Uterus (tissue), 4 donors: ENCODE results near the gene COL13A1. TPM values are rescaled to one million over a fixed set of nuclear protein-coding genes. Genes with fewer than 3 reads are reported as not detected.
A peak's percentile ranks its signal among the peaks of the same experiment; 100 is the strongest.

Experiments used
- DNase-seq, 2 donors: peaks; one replicate each; pipeline ENCODE4 v3.0.0-alpha.2; 2019 to 2020
- H3K27ac ChIP-seq, 2 donors: fragments of 200-600 bp; sonication (generic); 1 replicate in 1 of 2; 2 replicates in 1 of 2; pipeline ENCODE4 v1.5.1; 2016 to 2018
- H3K27me3 ChIP-seq, 2 donors: fragments of 200-600 bp; sonication (generic); one replicate each; pipeline ENCODE4 v1.5.1; 2018 to 2019; ENCODE audit warnings: control low read depth in 1 of 2
- H3K36me3 ChIP-seq, 2 donors: fragments of 200-600 bp; sonication (generic); one replicate each; pipeline ENCODE4 v1.5.1; 2019; ENCODE audit warnings: control low read depth in 1 of 2
- H3K4me1 ChIP-seq, 2 donors: fragments of 200-600 bp; sonication (generic); one replicate each; pipeline ENCODE4 v1.5.1; 2018 to 2019; ENCODE audit warnings: control low read depth in 1 of 2
- H3K4me3 ChIP-seq, 2 donors: fragments of 200-600 bp; sonication (generic); 1 replicate in 1 of 2; 2 replicates in 1 of 2; pipeline ENCODE4 v1.5.1; 2018 to 2019; ENCODE audit warnings: mild to moderate bottlenecking in 1 of 2
- H3K9me3 ChIP-seq, 2 donors: fragments of 200-600 bp; sonication (generic); one replicate each; pipeline ENCODE4 v1.5.1; 2019; ENCODE audit warnings: control low read depth in 1 of 2
- POLR2A ChIP-seq, 2 donors: fragments of 450-650 bp; IDR thresholded peaks; one replicate each; pipeline ENCODE4 v1.6.1; 2016; ENCODE audit warnings: antibody characterized with exemption in 2 of 2, mild to moderate bottlenecking in 1 of 2, moderate library complexity in 1 of 2
- intact Hi-C: fragments of 100-400 bp; cut with DNase I; formaldehyde crosslinking; loops from one replicate; pipeline ENCODE4 v1.15.1; 2023; ENCODE audit warnings: low total_unique reads
- total RNA-seq, 4 donors: library from RNA; depleted of rRNA in 3 of 4; stranded (reverse); fragments of >200 nt in 3 of 4; gene quantifications; one replicate each; pipeline versions ENCODE4 v1.1.0 to v1.2.4, GENCODE V29; 2014 to 2023
- TF ChIP-seq, protein P1 (sequence below), 4 experiments: fragments of 200-600 bp in 2 of 4; fragments of 450-650 bp in 2 of 4; sonication (generic) in 2 of 4; IDR thresholded peaks; one replicate each; pipeline ENCODE4 v1.5.1; 2016 to 2019; ENCODE audit warnings: antibody characterized with exemption in 4 of 4, mild to moderate bottlenecking in 2 of 4, moderate library complexity in 1 of 4
- donor health status: DM: yes; HTN: yes; CAD: no.

COL13A1 gene
- total RNA-seq, 4 donors from 2014 or later = 2.1 to 13.9 (median 3.6) TPM; not detected in 1

DNA sequence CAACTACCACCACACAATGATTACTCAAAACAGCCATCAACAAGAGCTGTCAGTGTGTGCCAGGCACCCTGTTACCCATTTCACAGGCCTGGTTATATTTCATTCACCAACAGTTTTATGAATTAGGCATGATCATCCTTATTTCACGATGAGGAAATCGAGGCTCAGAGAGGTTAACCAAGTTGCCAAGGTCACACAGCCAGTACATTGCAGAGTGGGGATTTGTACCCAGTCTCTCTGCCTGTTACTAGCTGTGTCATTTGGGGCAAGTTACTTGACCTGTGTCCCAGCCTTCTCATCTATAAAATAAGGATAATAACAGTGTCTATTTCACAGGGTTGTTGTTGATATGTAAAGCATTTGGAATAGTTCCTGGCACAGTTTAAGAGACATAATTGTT, 97.2 kb downstream of the COL13A1 start:
- DNase-seq = no peak
- TF ChIP-seq POLR2A (IDR thresholded peaks at IDR 0.05) = no peak
- TF ChIP-seq, protein P1, sequence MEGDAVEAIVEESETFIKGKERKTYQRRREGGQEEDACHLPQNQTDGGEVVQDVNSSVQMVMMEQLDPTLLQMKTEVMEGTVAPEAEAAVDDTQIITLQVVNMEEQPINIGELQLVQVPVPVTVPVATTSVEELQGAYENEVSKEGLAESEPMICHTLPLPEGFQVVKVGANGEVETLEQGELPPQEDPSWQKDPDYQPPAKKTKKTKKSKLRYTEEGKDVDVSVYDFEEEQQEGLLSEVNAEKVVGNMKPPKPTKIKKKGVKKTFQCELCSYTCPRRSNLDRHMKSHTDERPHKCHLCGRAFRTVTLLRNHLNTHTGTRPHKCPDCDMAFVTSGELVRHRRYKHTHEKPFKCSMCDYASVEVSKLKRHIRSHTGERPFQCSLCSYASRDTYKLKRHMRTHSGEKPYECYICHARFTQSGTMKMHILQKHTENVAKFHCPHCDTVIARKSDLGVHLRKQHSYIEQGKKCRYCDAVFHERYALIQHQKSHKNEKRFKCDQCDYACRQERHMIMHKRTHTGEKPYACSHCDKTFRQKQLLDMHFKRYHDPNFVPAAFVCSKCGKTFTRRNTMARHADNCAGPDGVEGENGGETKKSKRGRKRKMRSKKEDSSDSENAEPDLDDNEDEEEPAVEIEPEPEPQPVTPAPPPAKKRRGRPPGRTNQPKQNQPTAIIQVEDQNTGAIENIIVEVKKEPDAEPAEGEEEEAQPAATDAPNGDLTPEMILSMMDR (IDR thresholded peaks at IDR 0.05) = no peak
- Histone ChIP-seq H3K36me3 (no peaks in the 10 kb centered on the region), H3K4me1 (no peaks in the 10 kb centered on the region), H3K27me3 (no peaks in the 10 kb centered on the region), H3K4me3 (no peak overlapping the region), H3K9me3 (no peaks in the 10 kb centered on the region), H3K27ac (no peak overlapping the region)
- intact Hi-C loops = no loop called here

GRCh38 chr10:69899727-69900595, 98.3 kb downstream of the COL13A1 start:
- Histone ChIP-seq H3K27ac (no peak overlapping the region), H3K9me3 (no peaks in the 10 kb centered on the region), H3K27me3 (no peaks in the 10 kb centered on the region), H3K4me3 (no peak overlapping the region), H3K4me1 (no peaks in the 10 kb centered on the region), H3K36me3 (no peaks in the 10 kb centered on the region)
- intact Hi-C loops = no loop called here
- TF ChIP-seq, protein P1 (IDR thresholded peaks at IDR 0.05) = no peak
- TF ChIP-seq POLR2A (IDR thresholded peaks at IDR 0.05) = no peak
- no peak for DNase-seq

DNA sequence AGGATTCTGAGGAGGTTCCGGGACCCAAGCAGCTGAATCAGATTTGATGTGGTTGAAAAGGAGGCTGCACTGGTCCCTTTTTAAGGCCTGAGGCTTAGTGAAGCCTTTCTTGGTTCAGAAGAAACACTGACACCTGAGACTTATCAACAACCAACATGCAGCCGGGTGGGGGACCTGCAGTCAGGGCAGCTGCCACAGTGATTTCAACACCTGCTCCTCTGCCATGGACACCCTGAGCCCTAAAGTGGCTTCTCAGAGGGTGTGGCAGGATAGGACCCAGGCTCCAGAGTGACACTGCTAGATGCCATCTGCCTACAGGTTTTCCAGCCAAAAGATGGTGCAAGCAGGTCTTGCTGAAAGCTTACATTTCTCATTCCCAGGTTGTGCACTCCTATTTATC, 99.3 kb downstream of the COL13A1 start:
- TF ChIP-seq, protein P1 (IDR thresholded peaks at IDR 0.05) = no peak
- no peak for TF ChIP-seq POLR2A (IDR thresholded peaks at IDR 0.05)
- intact Hi-C loops = no loop called here
- Histone ChIP-seq H3K4me1 (no peaks in the 10 kb centered on the region), H3K27me3 (no peaks in the 10 kb centered on the region), H3K27ac (no peak overlapping the region), H3K9me3 (no peaks in the 10 kb centered on the region), H3K4me3 (no peak overlapping the region), H3K36me3 (no peaks in the 10 kb centered on the region)
- DNase-seq = no peak

DNA sequence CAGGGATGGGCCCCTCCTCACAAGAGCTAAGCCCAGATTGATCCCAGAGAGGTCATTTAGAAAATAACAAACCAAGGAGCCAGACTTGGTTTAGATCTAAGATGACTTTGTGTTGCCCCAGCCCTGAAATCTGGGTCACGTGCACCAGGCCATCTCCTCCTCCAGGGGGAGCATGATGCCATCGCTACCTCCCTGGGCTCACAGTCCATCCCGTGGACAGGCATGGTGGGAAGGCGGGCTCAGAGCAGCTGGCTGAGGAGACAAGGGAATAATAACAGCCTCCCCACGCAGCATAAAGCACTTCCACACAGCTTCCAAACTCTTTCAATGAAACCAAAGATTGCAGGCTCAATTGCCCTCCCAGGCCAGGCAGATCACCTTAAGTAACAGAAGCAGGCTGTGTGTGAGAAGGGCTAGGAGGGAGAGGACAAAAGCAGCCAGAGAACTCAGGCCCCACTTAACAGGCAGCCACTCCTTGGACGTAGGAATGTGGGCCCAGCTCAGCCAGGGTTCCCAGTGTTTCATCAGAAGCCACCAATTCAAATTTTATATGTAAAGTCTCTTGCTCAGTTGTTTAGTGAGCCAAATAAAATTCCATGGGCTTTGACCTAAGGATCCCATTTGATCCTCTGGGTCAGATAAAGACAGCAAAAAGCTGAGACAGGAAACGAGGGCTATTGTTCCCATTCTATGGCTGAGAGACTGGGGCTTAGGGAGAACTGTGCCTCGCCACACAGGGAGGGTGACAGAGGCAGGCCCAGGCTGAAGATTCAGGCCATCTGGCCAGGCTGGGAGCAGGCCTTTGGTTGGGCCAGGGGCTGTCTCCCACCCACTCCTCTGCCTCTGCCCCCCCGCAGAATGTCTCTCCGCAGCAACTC, 100.2 kb downstream of the COL13A1 start:
- H3K27me3 ChIP-seq = no peaks in the 10 kb centered on the region
- no peaks in the 10 kb centered on the region for H3K9me3 ChIP-seq
- intact Hi-C loops = no loop called here
- TF ChIP-seq POLR2A (IDR thresholded peaks at IDR 0.05) = no peak
- TF ChIP-seq, protein P1 (IDR thresholded peaks at IDR 0.05) = peak; percentile 39 to 68 (median 56)
- peak; percentile 47 to 49 for DNase-seq
- no peak overlapping the region for H3K4me3 ChIP-seq
- H3K4me1 ChIP-seq = no peaks in the 10 kb centered on the region
- H3K27ac ChIP-seq = no peak overlapping the region
- H3K36me3 ChIP-seq = no peaks in the 10 kb centered on the region
